ENCODE results near the gene NMNAT2. TPM values are rescaled to one million over a fixed set of nuclear protein-coding genes. Genes with fewer than 3 reads are reported as not detected.

The NMNAT2 gene
- total and polyA plus RNA-seq, 12 donors: 0.35 to 6.1 (median 2.9) TPM

GRCh38 chr1:183198463-183198862 lies 219.7 kb downstream of the NMNAT2 start:
- TF ChIP-seq POLR2A (IDR thresholded peaks at IDR 0.05) (no peak), CTCF (IDR thresholded peaks at IDR 0.05) (no peak)
- Histone ChIP-seq H3K4me1 (replicated peaks in 1 of 2) (no peaks in the 10 kb centered on the region), H3K27ac (no peak overlapping the region), H3K4me3 (no peak overlapping the region), H3K9me3 (replicated peaks in 1 of 3) (no peaks in the 10 kb centered on the region), H3K27me3 (no peaks in the 10 kb centered on the region), H3K36me3 (replicated peaks in 1 of 2) (no peaks in the 10 kb centered on the region)
- intact Hi-C loops (cut with DNase I): no loop called here
- 67 to 90% (median 80%) methylated on average over 9 of the region's 9 CpGs for WGBS, 4 donors
- no peak for DNase-seq

Other genes starting within 250 kb of the NMNAT2 start
- 1 to 10 TPM in 1 of 9 donors, under 1 TPM in 7, not detected in 1; 0.04 to 1.4 (median 0.16) TPM for gene LAMC2, start 232.1 kb downstream of the NMNAT2 start, total RNA-seq
- under 1 TPM; 0.15 to 0.30 (median 0.16) TPM for gene LAMC2, start 232.1 kb downstream of the NMNAT2 start, polyA plus RNA-seq
- 10 to 100 TPM; 21.1 to 54.4 (median 36.9) TPM for gene SMG7, start 54.1 kb upstream of the NMNAT2 start, total RNA-seq
- 10 to 100 TPM; 15.4 to 49.9 (median 21.4) TPM for gene SMG7, start 54.1 kb upstream of the NMNAT2 start, polyA plus RNA-seq
- gene NCF2, start 172.1 kb upstream of the NMNAT2 start, total RNA-seq: 10 to 100 TPM in 6 of 9 donors, 1 to 10 TPM in 3; 2.3 to 22.7 (median 16.1) TPM
- gene NCF2, start 172.1 kb upstream of the NMNAT2 start, polyA plus RNA-seq: 10 to 100 TPM in 1 of 3 donors, 1 to 10 TPM in 2; 4.9 to 13.6 (median 5.6) TPM
- gene ARPC5, start 217.4 kb upstream of the NMNAT2 start, total RNA-seq: 100 to 1,000 TPM in 3 of 9 donors, 10 to 100 TPM in 6; 50.6 to 133 (median 92.5) TPM
- gene ARPC5, start 217.4 kb upstream of the NMNAT2 start, polyA plus RNA-seq: 10 to 100 TPM; 48.1 to 79.6 (median 68.3) TPM
- gene APOBEC4, start 234.9 kb upstream of the NMNAT2 start, total RNA-seq: not detected
- not detected for gene APOBEC4, start 234.9 kb upstream of the NMNAT2 start, polyA plus RNA-seq

Data from adrenal gland (tissue), 12 donors.